SIG-M5 (cell line): ENCODE results near the gene TTC34.
"Not testable (repeated sequence)": the region's sequence is repeated elsewhere in the genome, so short reads cannot be mapped to it uniquely, and the experiment has no call there.

Source experiments
- DNase-seq: peaks from one replicate; lab custom pipeline; 2025; lab: John Stamatoyannopoulos, UW

The TTC34 gene

GRCh38 chr1:2775333-2775732, 26.2 kb downstream of the TTC34 start:
- not testable (repeated sequence) for DNase-seq

DNA sequence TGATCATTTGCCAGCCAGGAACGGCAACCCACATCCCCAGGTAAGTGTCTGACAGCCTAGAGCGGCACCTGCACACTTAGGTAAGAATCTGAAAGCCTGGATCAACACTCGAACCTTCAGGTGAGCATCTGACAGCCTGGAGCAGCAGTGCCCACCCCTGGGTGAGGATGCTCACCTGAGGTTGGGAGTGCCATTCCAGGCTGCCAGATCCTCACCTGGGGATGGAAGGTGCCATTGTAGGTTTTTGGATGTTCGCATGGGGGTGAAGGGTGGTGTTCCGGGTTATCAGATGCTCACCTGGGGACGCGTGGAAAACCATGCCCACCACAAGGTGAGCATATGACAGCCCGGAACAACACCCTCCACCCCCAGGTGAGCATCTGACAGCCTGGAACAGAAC, 33.4 kb downstream of the TTC34 start:
- not testable (repeated sequence) for DNase-seq

DNA sequence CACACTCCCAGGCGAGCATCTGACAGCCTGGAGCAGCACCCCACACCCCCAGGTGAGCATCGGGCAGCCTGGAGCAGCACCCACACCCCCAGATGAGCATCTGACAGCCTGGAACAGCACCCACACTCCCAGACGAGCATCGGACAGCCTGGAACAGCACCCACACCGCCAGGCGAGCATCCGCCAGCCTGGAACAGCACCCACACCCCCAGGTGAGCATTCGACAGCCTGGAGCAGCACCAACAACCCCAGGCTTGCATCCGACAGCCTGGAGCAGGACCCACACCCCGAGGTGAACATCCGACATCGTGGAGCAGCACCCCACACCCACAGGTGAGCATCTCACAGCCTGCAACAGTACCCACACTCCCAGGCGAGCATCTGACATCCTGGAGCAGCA, 42.1 kb downstream of the TTC34 start:
- not testable (repeated sequence) for DNase-seq

GRCh38 chr1:2757519-2757918, 44.0 kb downstream of the TTC34 start:
- not testable (repeated sequence) for DNase-seq

- not testable (repeated sequence) for DNase-seq
These were observed 46.1 kb downstream of the TTC34 start for GRCh38 chr1:2755426-2755825.

GRCh38 chr1:2754597-2754996, 46.9 kb downstream of the TTC34 start:
- not testable (repeated sequence) for DNase-seq

GRCh38 chr1:2752503-2752902, 49.0 kb downstream of the TTC34 start:
- not testable (repeated sequence) for DNase-seq

GRCh38 chr1:2751866-2752265, 49.6 kb downstream of the TTC34 start:
- DNase-seq: not testable (repeated sequence)

DNA sequence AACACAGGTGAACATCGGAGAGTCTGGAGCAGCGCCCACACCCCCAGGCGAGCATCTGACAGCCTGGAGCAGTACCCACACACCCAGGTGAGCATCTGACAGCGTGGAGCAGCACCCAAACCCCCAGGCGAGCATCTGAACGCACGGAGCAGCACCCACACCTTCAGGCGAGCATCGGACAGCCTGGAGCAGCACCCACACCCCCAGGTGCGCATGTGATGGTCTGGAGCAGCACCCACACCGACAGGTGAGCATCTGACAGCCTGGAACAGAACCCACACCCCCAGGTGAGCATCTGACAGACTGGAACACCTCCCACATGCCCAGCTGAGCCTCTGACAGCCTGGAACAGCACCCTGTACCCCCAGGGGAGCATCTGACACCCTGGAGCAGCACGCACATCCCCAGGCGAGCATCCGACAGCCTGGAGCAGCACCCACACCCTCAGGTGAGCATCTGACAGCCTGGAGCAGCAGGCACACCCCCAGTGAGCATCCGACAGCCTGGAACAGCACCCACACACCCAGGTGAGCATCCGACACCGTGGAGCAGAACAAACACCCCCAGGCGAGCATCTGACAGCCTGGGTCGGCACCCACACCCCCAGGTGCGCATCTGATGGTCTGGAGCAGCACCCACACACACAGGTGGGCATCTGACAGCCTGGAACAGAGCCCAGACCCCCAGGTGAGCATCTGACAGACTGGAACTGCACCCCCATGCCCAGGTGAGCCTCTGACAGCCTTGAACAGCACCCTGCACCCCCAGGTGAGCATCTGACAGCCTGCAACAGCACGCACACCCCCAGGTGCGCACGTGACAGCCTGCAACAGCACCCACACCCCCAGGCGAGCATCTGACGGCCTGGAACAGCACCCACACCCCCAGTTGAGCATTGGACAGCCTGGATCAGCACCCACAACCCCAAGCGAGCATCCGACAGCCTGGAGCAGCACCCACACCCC, 50.4 kb downstream of the TTC34 start:
- DNase-seq: not testable (repeated sequence)

DNA sequence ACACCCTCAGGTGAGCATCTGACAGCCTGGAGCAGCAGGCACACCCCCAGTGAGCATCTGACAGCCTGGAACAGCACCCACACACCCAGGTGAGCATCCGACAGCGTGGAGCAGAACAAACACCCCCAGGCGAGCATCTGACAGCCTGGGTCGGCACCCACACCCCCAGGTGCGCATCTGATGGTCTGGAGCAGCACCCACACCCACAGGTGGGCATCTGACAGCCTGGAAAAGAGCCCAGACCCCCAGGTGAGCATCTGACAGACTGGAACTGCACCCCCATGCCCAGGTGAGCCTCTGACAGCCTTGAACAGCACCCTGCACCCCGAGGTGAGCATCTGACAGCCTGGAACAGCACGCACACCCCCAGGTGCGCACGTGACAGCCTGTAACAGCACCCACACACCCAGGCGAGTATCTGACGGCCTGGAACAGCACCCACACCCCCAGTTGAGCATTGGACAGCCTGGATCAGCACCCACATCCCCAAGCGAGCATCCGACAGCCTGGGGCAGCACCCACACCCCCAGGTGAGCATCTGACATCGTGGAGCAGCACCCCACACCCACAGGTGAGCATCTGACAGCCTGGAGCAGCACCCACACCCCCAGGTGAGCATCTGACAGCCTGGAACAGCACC, 51.3 kb downstream of the TTC34 start:
- DNase-seq: not testable (repeated sequence)

- not testable (repeated sequence) for DNase-seq
These were observed 52.9 kb downstream of the TTC34 start for GRCh38 chr1:2748626-2749025.

- DNase-seq: not testable (repeated sequence)
These were observed 106.7 kb downstream of the TTC34 start for GRCh38 chr1:2694796-2695195.

GRCh38 chr1:2690180-2690579, 111.3 kb downstream of the TTC34 start:
- not testable (repeated sequence) for DNase-seq

- not testable (repeated sequence) for DNase-seq
These were observed 113.2 kb downstream of the TTC34 start for GRCh38 chr1:2688336-2688665.

GRCh38 chr1:2687638-2688335, 113.7 kb downstream of the TTC34 start:
- not testable (repeated sequence) for DNase-seq

- not testable (repeated sequence) for DNase-seq
These were observed 114.3 kb downstream of the TTC34 start for GRCh38 chr1:2687174-2687591.

DNA sequence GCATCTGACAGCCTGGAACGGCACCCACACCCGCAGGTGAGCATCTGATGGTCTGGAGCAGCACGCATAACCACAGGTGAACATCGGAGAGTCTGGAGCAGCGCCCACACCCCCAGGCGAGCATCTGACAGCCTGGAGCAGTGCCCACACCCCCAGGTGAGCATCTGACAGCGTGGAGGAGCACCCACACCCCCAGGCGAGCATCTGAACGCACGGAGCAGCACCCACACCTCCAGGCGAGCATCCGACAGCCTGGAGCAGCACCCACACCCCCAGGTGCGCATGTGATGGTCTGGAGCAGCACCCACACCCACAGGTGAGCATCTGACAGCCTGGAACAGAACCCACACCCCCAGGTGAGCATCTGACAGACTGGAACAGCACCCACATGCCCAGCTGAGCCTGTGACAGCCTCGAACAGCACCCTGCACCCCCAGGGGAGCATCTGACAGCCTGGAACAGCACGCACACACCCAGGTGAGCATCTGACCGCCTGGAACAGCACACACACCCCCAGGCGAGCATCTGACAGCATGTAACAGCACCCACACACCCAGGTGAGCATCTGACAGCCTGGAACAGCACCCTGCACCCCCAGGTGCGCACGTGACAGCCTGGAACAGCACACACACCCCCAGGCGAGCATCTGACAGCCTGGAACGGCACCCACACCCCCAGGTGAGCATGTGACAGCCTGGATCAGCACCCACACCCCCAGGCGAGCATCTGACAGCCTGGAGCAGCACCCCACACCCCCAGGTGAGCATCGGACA, 115.2 kb downstream of the TTC34 start:
- DNase-seq: not testable (repeated sequence)

- not testable (repeated sequence) for DNase-seq
These were observed 115.8 kb downstream of the TTC34 start for GRCh38 chr1:2685671-2686070.

GRCh38 chr1:2684878-2685277, 116.6 kb downstream of the TTC34 start:
- not testable (repeated sequence) for DNase-seq

DNA sequence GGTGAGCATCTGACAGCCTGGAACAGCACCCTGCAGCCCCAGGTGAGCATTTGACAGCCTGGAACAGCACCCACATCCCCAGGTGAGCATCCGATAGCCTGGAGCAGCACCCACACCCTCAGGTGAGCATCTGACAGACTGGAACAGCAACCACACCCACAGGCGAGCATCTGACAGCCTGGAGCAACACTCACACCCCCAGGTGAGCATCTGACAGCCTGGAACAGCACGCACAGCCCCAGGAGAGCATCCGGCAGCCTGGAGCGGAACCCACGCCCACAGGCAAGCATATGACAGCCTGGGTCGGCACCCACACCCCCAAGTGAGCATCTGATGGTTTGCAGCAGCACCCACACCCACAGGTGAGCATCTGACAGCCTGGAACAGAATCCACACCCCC, 117.5 kb downstream of the TTC34 start:
- not testable (repeated sequence) for DNase-seq

DNA sequence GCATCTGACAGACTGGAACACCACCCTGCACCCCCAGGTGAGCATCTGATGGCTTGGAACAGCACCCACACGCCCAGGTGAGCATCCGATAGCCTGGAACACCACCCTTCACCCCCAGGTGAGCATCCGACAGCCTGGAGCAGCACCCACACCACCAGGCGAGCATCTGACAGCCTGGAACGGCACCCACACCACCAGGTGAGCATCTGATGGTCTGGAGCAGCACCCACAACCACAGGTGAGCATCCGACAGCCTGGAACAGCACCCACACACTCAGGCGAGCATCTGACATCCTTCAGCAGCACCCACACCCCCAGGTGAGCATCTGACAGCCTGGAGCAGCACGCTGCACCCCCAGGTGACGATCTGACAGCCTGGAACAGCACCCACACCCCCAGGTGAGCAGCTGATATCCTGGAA, 118.2 kb downstream of the TTC34 start:
- DNase-seq: not testable (repeated sequence)

- not testable (repeated sequence) for DNase-seq
These were observed 118.6 kb downstream of the TTC34 start for GRCh38 chr1:2682879-2683278.
